ENCODE data around the gene EYA3.

- no peak for TF ChIP-seq CTCF (IDR thresholded peaks at IDR 0.05)
- no peak for TF ChIP-seq POLR2A (IDR thresholded peaks at IDR 0.05; ENCODE audit: low read depth)
- no peak for TF ChIP-seq POLR2AphosphoS5 (IDR thresholded peaks at IDR 0.05)
- no peak for TF ChIP-seq EP300 (IDR thresholded peaks at IDR 0.05)
These were observed 62.1 kb downstream of the EYA3 start for GRCh38 chr1:28026329-28026728.
